Chondrocyte (in vitro differentiated cells): ENCODE data around the gene TRIM24. TPM values are rescaled to one million over a fixed set of nuclear protein-coding genes. Genes with fewer than 3 reads are reported as not detected.

Experiments
- DNase-seq: peaks from one replicate; pipeline ENCODE4 v3.0.0; 2021; ENCODE audit warnings: mixed read lengths, low spot score
- H3K27ac Mint-ChIP-seq: one replicate; pipeline ENCODE4 v1.8.0; 2021; ENCODE audit warnings: mild to moderate bottlenecking, moderate library complexity, mixed read lengths; ENCODE audit not compliant: unreplicated experiment
- H3K27me3 Mint-ChIP-seq: 2 replicates; pipeline ENCODE4 v1.8.0; 2021; ENCODE audit warnings: low read depth, mixed read lengths
- H3K36me3 Mint-ChIP-seq: 2 replicates; pipeline ENCODE4 v1.8.0; 2021; ENCODE audit warnings: low read depth, mixed read lengths
- H3K4me1 Mint-ChIP-seq: 2 replicates; pipeline ENCODE4 v1.8.0; 2021; ENCODE audit warnings: low read depth, mild to moderate bottlenecking, mixed read lengths
- H3K4me3 Mint-ChIP-seq: one replicate; pipeline ENCODE4 v1.8.0; 2021; ENCODE audit warnings: mild to moderate bottlenecking, moderate library complexity, mixed read lengths; ENCODE audit not compliant: unreplicated experiment
- H3K9me3 Mint-ChIP-seq: 2 replicates; pipeline ENCODE4 v1.8.0; 2021; ENCODE audit warnings: low read depth, mixed read lengths
- total RNA-seq: library from RNA; stranded (reverse); gene quantifications from 3 replicates; pipeline ENCODE4 v1.2.1, GENCODE V29; 2021
- TF ChIP-seq, protein P1 (sequence below): fragments of 200-600 bp; sonication (generic); IDR thresholded peaks from 2 replicates; pipeline ENCODE4 v1.5.0; 2021; ENCODE audit warnings: antibody characterized with exemption, mild to moderate bottlenecking, moderate library complexity

The TRIM24 gene
- total RNA-seq, 1 donor from 2014 or later, result 31.6 TPM

DNA sequence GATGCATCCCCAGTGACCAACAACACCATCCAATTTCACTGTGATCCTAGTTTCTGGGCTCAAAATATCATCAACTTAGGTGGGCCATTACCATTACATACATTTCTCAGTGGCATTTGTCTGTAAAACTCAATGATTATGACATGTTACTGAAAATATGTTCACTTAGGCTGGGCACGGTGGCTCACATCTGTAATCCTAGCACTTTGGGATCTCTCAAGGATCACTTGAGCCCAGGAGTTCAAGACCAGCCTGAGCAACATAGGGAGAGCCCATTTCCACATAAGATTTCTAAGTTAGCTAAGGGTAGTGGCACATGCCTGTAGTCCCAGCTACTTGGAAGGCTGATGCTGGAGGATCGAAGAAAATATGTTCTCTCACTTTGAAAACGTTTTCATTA lies 91.0 kb downstream of the TRIM24 start:
- H3K4me1 Mint-ChIP-seq, result peaks cover 4% of the 10 kb centered on the region
- no peaks in the 10 kb centered on the region for H3K27me3 Mint-ChIP-seq
- DNase-seq, result no peak
- H3K9me3 Mint-ChIP-seq, result peaks cover 5% of the 10 kb centered on the region
- peaks cover 43% of the 10 kb centered on the region for H3K36me3 Mint-ChIP-seq
- TF ChIP-seq, protein P1, sequence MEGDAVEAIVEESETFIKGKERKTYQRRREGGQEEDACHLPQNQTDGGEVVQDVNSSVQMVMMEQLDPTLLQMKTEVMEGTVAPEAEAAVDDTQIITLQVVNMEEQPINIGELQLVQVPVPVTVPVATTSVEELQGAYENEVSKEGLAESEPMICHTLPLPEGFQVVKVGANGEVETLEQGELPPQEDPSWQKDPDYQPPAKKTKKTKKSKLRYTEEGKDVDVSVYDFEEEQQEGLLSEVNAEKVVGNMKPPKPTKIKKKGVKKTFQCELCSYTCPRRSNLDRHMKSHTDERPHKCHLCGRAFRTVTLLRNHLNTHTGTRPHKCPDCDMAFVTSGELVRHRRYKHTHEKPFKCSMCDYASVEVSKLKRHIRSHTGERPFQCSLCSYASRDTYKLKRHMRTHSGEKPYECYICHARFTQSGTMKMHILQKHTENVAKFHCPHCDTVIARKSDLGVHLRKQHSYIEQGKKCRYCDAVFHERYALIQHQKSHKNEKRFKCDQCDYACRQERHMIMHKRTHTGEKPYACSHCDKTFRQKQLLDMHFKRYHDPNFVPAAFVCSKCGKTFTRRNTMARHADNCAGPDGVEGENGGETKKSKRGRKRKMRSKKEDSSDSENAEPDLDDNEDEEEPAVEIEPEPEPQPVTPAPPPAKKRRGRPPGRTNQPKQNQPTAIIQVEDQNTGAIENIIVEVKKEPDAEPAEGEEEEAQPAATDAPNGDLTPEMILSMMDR, result no peak
- no peak overlapping the region for H3K27ac Mint-ChIP-seq
- no peak overlapping the region for H3K4me3 Mint-ChIP-seq

DNA sequence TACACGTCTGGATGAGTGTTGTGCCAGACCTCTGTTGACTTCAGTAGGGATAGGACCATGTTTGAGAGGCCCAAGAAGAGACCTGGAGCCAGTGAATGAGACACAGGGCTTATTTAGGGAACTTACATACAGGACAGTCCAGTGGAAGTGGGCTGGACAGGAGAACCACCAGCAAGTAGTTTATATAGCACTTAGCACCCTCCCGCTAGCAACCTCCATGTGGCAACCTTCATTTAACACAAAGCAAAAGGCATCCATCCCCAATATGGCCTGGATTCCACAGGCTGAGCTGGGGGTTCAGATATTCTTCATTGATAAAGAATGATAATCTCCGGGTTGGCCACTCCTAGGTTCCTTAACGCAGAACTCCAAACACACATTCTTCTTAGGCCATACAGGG lies 93.7 kb downstream of the TRIM24 start:
- Mint-ChIP-seq H3K27me3 (no peaks in the 10 kb centered on the region), H3K9me3 (peaks cover 24% of the 10 kb centered on the region), H3K27ac (no peak overlapping the region), H3K36me3 (peaks cover 55% of the 10 kb centered on the region), H3K4me3 (no peak overlapping the region), H3K4me1 (no peaks in the 10 kb centered on the region)
- TF ChIP-seq, protein P1, result no peak
- no peak for DNase-seq

DNA sequence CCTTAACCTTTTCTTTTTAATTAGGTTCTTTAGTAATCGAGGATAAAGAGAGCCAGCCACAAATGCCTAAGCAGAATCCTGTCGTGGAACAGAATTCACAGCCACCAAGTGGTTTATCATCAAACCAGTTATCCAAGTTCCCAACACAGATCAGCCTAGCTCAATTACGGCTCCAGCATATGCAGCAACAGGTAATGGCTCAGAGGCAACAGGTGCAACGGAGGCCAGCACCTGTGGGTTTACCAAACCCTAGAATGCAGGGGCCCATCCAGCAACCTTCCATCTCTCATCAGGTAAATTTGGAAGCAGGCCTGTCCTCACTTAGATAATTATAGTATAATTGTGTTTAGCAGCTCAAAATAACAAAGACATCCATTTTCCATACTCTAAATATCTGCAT lies 94.6 kb downstream of the TRIM24 start:
- TF ChIP-seq, protein P1, result no peak
- DNase-seq, result no peak
- Mint-ChIP-seq H3K4me3 (no peak overlapping the region), H3K4me1 (no peaks in the 10 kb centered on the region), H3K9me3 (peaks cover 24% of the 10 kb centered on the region), H3K27me3 (no peaks in the 10 kb centered on the region), H3K27ac (no peak overlapping the region), H3K36me3 (peaks cover 59% of the 10 kb centered on the region)

DNA sequence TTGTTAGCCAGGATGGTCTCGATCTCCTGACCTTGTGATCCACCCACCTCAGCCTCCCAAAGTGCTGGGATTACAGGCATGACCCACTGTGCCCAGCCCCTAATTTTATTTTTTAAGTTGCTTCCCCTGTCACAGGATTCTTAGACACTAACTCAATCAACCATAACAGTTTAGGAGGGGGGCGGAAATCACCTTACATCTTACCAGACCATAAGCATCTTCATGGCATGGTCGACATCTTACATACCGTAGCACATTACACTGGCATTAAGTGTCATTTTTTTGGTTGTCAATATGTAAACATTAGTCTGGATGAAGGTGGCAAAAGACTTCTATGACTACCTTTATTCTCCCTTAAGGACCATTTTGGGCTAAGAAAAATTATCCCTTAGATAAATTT lies 95.6 kb downstream of the TRIM24 start:
- H3K9me3 Mint-ChIP-seq, result peaks cover 24% of the 10 kb centered on the region
- TF ChIP-seq, protein P1, result no peak
- H3K27ac Mint-ChIP-seq, result no peak overlapping the region
- no peak overlapping the region for H3K4me3 Mint-ChIP-seq
- no peaks in the 10 kb centered on the region for H3K4me1 Mint-ChIP-seq
- H3K27me3 Mint-ChIP-seq, result no peaks in the 10 kb centered on the region
- DNase-seq, result no peak
- H3K36me3 Mint-ChIP-seq, result peaks cover 62% of the 10 kb centered on the region

DNA sequence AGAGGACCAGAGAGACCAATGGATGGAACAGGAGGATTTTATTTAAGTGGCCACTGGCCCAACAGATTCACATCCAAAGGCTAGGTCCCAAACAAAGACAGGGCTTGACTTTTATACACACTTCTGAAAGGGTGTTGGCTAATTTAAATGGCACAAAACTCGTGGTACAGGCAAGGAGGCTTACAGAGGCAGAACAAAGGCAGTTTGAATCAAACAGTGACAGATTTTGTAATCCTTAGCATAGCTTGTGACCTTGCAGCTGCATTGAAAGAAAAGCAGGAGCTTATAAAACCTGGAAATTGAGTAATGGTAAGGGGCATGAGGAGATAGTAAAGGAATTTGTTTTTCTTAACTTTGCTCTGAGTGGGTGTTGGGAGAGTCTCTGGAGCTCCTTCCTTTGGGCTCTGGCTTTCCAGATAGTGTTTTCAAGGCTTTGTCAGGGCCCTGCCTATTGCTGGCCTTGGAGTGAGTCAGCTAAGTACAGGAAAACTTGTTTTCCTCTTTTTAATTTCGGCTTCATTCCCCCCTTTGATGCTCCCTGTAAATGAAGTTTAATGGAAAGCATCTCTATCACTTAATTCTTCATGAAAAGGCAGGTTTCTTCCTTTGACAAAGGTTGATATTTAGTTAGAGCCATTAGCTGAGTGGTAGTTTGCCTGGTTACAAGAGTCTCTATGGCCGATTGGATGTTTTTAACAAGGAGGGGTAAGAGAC lies 96.9 kb downstream of the TRIM24 start:
- no peak overlapping the region for H3K27ac Mint-ChIP-seq
- no peak for DNase-seq
- TF ChIP-seq, protein P1, result no peak
- no peaks in the 10 kb centered on the region for H3K4me1 Mint-ChIP-seq
- no peak overlapping the region for H3K4me3 Mint-ChIP-seq
- peaks cover 26% of the 10 kb centered on the region for H3K9me3 Mint-ChIP-seq
- no peaks in the 10 kb centered on the region for H3K27me3 Mint-ChIP-seq
- H3K36me3 Mint-ChIP-seq, result peaks cover 62% of the 10 kb centered on the region
